HAP-1 (cell line): Measurements from ENCODE around the gene DDX18.
"Not testable (repeated sequence)": the region's sequence is repeated elsewhere in the genome, so short reads cannot be mapped to it uniquely, and the experiment has no call there.

Experiments
- DNase-seq, 2 experiments: peaks; one replicate each; pipeline ENCODE4 v3.0.0-alpha.2; 2016 to 2020; ENCODE audit warnings: low spot score in 2 of 2
- H3K27me3 ChIP-seq: fragments of 250-450 bp; sonication (Bioruptor Pico); 2 replicates; pipeline ENCODE4 v1.5.1; 2020; ENCODE audit warnings: low read depth, mild to moderate bottlenecking, moderate library complexity
- H3K36me3 ChIP-seq: fragments of 250-450 bp; sonication (Bioruptor Pico); replicated peaks from 2 replicates; pipeline ENCODE4 v1.5.1; 2020; ENCODE audit warnings: mild to moderate bottlenecking
- H3K4me1 ChIP-seq: fragments of 250-450 bp; sonication (Bioruptor Pico); 2 replicates; pipeline ENCODE4 v1.5.1; 2020; ENCODE audit warnings: mild to moderate bottlenecking
- H3K4me3 ChIP-seq: fragments of 250-450 bp; sonication (Bioruptor Pico); 2 replicates; pipeline ENCODE4 v1.5.1; 2020; ENCODE audit warnings: mild to moderate bottlenecking, moderate library complexity
- H3K9me3 ChIP-seq: fragments of 250-450 bp; sonication (Bioruptor Pico); 2 replicates; pipeline ENCODE4 v1.5.1; 2020; ENCODE audit warnings: mild to moderate bottlenecking, moderate library complexity
- in situ Hi-C: fragments of 300-500 bp; cut with MboI; formaldehyde crosslinking; loops from 3 replicates; pipeline ENCODE4 v1.14.3; 2020; ENCODE audit warnings: low sequenced_read_pairs, inconsistent platforms, mixed read lengths

Gene DDX18

DNA sequence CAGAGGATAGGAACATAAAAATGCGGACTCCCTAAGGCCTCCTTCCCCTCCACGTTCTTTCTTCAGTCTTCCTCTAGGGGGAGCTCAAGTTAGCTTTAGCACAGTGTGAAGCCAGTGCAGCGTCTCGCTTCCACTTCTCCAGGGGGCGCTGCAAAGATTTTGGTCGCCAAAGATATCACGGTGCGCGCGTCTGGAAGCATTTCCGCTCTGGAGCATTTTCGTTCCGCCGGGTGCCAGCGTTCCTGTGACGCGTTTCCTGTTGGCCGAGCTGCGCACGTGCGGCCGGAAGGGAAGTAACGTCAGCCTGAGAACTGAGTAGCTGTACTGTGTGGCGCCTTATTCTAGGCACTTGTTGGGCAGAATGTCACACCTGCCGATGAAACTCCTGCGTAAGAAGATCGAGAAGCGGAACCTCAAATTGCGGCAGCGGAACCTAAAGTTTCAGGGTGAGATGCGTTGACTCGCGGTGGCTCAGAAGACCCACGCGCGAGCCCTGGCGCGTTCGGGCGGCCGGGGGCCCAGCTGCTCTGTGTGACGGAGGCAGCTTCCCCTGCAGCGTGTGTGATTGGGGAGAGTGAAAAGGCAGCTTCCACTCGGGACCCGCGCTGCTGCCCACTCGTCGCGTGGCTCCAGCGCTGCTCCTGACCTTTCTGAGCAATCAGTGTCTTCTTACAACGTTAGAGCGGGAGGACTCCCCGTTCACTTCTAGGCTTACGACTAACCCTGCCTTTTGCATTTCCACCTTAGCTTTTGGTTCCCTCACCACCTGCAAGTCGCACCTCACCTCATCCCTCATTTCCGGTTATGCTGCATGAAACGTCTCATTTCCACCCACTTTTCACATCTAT lies at the start of gene DDX18:
Gene DDX18 (plus strand): TSS at position 275 of the 848 bp plus-strand sequence. CDS start 87 bp downstream, at position 362.
- in situ Hi-C loops: no loop called here
- Histone ChIP-seq H3K27me3 (no peaks in the 10 kb centered on the region), H3K9me3 (no peaks in the 10 kb centered on the region), H3K4me3 (peak within 1 kb of the TSS; percentile 94), H3K36me3 (peaks cover 38% of the 10 kb centered on the region), H3K4me1 (peaks cover 11% of the 10 kb centered on the region)
- peak; percentile 93 to 98 for DNase-seq

DNA sequence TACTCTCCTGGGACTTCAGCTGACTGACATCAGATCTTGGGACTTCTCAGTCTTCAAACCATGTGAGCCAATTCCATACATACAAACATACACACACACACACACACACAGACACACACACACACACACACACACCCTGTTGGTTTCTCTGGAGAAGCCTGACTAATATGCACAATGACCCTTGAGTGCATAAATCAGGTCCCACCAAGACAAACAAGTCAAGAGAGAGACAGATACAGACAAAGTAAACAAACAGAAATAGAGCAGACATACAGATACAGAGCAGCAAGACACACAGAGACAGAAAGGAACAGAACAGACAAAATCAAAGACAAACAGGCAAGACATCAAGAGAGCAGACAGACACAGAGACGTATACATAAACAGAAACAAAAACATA lies 43.8 kb upstream of the DDX18 start:
- no peaks in the 10 kb centered on the region for H3K9me3 ChIP-seq

DNA sequence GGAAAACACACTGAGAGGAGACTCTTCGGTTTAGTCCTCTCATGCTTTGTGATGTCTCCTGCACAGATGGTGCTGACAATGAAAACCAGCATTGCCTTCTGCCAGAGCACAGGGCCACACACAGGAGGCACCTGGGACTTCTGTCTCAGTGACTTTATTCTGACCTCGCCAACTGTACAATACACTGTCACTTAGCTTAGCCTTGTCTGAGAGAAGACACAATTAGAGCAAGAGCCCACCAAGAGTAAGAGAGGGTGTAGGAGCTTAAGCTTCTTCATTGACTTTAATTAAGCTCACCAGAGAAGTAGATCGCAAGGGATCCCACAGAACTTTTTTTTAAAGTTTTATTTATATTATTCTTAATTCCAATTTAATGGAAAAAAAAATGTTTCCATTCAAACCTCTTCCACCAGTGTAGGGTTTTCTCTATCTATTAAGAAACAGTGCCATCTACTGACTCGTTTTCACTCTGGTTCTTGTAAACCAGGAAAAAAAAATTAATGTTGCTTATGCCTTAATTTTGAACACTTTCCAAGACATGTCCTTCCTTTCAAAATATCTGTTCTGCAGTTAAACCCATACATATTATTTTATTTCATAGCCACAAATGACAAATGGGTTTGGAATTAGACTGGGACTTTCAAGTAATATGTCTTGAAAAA lies 42.4 kb upstream of the DDX18 start:
- Histone ChIP-seq H3K9me3 (no peaks in the 10 kb centered on the region), H3K36me3 (no peaks in the 10 kb centered on the region), H3K4me1 (no peaks in the 10 kb centered on the region), H3K4me3 (no peak overlapping the region), H3K27me3 (peaks cover 8% of the 10 kb centered on the region)
- peak in 1 of 2 experiments; percentile 31 for DNase-seq
- in situ Hi-C loops: no loop called here

More for the DNA sequence above, 43.8 kb upstream of the DDX18 start:
- Histone ChIP-seq H3K4me3 (no peak overlapping the region), H3K36me3 (no peaks in the 10 kb centered on the region), H3K27me3 (peaks cover 4% of the 10 kb centered on the region), H3K4me1 (no peaks in the 10 kb centered on the region)
- in situ Hi-C loops: no loop called here
- no peak for DNase-seq

DNA sequence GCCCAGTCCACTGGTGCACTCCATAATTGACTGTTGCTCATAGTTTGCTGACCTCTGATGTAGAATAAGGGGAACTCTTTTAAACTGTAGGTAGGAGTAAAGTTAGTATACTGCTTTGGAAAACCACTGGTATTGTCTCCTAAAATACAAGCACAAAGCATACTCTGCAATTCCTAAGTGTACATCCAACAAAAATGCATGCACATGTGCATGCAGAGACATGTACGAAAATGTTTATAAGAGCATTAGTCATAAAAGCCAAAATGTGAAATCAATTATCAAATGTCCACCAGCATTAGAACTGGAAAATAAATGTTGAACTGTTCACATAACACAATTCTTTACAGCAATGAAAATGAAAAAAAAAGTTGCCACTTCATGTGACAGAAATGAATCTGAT lies 39.8 kb upstream of the DDX18 start:
- in situ Hi-C loops: no loop called here
- H3K4me3 ChIP-seq: no peak overlapping the region
- H3K9me3 ChIP-seq: no peaks in the 10 kb centered on the region
- no peak for DNase-seq
- no peaks in the 10 kb centered on the region for H3K36me3 ChIP-seq
- peaks cover 8% of the 10 kb centered on the region for H3K27me3 ChIP-seq
- H3K4me1 ChIP-seq: no peaks in the 10 kb centered on the region

DNA sequence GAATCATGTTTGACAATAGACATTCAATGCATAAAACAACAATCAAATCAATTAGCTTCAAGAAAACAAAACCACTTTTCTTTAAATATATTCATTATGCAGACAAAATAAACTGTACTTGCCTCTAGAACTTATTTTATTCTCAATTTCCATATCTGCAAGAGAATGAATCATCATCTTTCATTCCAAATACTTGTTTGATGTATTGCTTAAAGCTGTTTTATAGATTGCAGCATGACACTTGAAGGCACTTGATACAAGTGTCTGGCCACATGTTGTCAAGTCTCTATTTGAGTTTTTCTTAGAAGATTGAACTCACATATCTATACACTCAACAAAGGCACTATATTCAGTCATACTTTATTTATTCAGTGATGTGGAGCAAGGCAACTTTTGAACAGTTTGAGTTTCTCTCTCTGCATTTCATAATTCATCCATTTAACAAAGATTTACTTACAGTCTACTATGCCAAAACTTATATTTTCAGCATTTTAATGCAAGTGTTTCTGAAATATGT lies 38.7 kb upstream of the DDX18 start:
- Histone ChIP-seq H3K36me3 (no peaks in the 10 kb centered on the region), H3K4me3 (no peak overlapping the region), H3K9me3 (no peaks in the 10 kb centered on the region), H3K27me3 (peaks cover 8% of the 10 kb centered on the region), H3K4me1 (no peaks in the 10 kb centered on the region)
- in situ Hi-C loops: no loop called here
- DNase-seq: no peak

DNA sequence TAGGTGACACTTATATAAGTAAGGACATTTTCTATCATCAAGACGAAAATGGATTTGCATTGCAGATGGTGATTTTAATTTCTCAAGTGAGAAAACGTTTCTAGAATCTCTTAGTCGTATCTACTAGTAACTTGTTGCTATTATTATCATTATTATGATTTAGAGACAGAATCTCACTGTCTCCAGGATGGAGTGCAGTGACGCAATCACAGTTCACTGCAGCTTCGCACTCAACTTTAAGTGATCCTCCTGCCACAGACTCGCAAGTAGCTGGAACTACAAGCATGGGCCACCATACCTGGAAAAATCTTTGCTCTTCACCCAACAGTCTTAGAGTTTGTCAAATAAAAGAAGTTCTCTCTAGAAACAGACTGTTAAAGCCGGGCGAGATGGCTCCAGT lies 37.6 kb upstream of the DDX18 start:
- Histone ChIP-seq H3K4me1 (no peaks in the 10 kb centered on the region), H3K27me3 (peaks cover 5% of the 10 kb centered on the region), H3K9me3 (no peaks in the 10 kb centered on the region), H3K4me3 (no peak overlapping the region), H3K36me3 (no peaks in the 10 kb centered on the region)
- in situ Hi-C loops: no loop called here
- no peak for DNase-seq

DNA sequence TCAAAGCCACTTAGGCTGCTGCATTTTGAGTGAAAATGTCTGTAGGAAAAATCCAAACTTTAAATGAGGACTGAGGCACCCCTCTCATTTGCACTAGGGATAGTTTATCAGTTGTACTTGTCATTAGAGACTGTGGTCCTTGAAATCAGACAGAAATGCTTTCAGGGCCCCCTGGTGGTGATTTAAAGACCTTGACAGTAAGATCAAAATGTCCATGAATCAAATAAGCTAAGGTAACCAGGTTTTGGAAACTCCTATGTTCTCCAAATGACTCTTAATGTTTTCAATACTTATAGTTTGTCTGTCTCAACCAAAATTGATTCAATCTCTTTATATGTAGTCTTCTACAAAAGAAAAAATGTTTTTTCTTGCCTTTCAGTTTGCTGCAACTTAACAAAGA lies 28.8 kb upstream of the DDX18 start:
- Histone ChIP-seq H3K36me3 (no peaks in the 10 kb centered on the region), H3K27me3 (no peaks in the 10 kb centered on the region), H3K9me3 (no peaks in the 10 kb centered on the region), H3K4me1 (no peaks in the 10 kb centered on the region), H3K4me3 (no peak overlapping the region)
- in situ Hi-C loops: no loop called here
- peak; percentile 39 to 68 for DNase-seq

DNA sequence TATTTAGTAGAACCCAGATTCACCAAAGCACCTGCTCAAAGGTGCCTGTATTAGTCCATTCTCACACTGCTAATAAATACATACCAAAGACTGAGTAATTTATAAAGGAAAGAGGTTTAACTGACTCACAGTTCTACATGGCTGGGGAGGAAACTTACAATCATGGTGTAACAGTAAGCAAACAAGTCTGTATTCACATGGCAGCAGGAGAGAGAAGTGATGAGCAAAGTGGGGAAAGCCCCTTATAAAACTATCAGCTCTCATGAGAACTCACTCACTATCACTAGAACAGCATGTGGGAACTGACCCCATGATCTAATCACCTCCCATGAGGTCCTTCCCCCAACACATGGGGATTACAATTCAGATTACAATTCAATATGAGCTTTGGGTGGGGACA lies 28.0 kb upstream of the DDX18 start:
- Histone ChIP-seq H3K9me3 (no peaks in the 10 kb centered on the region), H3K36me3 (no peaks in the 10 kb centered on the region), H3K27me3 (no peaks in the 10 kb centered on the region), H3K4me1 (no peaks in the 10 kb centered on the region), H3K4me3 (no peak overlapping the region)
- DNase-seq: no peak
- in situ Hi-C loops: no loop called here

DNA sequence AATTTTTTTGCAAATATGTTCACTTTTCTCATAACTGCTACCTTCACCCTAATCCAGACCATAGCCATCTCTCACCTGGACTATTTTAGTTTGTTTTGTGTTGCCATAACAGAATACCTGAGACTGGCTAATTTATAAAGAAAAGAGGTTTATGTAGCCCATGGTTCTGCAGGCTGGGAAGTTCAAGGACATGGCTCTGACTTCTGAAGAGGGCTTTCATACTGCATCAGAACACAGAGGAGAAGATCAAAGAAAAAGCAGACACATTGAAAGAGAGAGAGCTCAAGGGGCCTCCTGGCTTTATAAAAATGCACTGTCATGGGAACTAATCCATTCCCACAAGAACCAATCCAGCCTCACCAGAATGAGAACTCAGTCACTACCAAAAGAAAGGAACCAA lies 25.0 kb upstream of the DDX18 start:
- in situ Hi-C loops: no loop called here
- Histone ChIP-seq H3K4me1 (no peaks in the 10 kb centered on the region), H3K4me3 (no peak overlapping the region), H3K36me3 (no peaks in the 10 kb centered on the region), H3K27me3 (0 out of 2 replicates have a peak, but pooled peaks cover under 1% of the 10 kb centered on the region), H3K9me3 (no peaks in the 10 kb centered on the region)
- DNase-seq: no peak

DNA sequence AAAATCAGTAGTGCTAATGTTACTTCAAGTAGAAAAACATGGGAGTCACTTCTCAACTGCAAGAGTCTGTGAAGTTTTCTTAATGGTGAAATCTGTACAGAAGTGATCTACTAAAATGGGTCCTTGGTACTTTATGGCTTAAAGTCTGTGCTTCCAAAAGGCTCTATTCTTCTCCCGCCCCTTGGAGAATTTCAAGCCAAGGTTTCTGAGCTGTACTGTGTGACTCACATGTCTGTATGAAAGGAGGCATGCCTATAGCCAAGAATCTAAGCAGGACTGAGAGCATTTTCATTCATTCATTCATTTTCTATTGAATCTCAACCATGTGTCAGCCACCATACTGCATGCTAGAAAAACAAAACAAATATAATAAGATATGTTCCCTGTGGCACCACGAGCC lies 19.8 kb upstream of the DDX18 start:
- Histone ChIP-seq H3K9me3 (no peaks in the 10 kb centered on the region), H3K4me1 (no peaks in the 10 kb centered on the region), H3K27me3 (0 out of 2 replicates have a peak, but pooled peaks cover 2% of the 10 kb centered on the region), H3K36me3 (no peaks in the 10 kb centered on the region), H3K4me3 (no peak overlapping the region)
- no peak for DNase-seq
- in situ Hi-C loops: no loop called here

DNA sequence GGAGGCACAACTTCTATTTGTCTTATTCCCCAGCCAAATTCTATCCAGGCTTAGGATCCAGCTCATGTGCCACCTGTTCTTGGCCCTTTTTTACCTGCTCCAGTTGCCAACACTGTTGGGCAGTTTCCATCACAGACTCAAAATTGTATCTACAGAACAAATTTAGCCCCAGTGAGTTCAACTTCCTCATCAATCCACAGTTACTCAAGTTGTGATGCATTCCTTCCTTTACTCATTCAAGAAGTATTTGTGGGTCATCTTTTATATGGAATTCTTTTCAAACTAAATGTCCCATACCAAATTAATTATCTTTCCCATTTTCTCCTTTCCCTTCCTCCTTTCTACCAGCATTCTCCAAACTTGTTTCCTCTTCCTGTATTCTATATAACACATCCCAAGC lies 12.7 kb upstream of the DDX18 start:
- no peaks in the 10 kb centered on the region for H3K27me3 ChIP-seq
- H3K36me3 ChIP-seq: no peaks in the 10 kb centered on the region
- no peaks in the 10 kb centered on the region for H3K4me1 ChIP-seq
- no peaks in the 10 kb centered on the region for H3K9me3 ChIP-seq
- in situ Hi-C loops: no loop called here
- no peak overlapping the region for H3K4me3 ChIP-seq
- DNase-seq: no peak

DNA sequence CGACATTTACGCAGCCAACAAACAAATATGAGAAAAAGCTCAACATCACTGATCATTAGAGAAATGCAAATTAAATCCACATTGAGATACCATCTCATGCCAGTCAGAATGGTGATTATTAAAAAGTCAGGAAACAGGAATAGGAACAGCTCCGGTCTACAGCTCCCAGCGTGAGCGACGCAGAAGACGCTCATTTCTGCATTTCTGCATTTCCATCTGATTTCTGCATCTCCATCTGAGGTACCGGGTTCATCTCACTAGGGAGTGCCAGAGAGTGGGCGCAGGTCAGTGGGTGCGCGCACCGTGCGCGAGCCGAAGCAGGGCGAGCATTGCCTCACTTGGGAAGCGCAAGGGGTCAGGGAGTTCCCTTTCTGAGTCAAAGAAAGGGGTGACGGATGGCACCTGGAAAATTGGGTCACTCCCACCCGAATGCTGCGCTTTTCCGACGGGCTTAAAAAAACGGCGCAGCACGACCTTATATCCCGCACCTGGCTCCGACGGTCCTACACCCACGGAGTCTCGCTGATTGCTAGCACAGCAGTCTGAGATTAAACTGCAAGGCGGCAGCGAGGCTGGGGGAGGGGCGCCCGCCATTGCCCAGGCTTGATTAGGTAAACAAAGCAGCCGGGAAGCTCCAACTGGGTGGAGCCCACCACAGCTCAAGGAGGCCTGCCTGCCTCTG lies 10.7 kb upstream of the DDX18 start:
- H3K4me3 ChIP-seq: peak overlapping the region; percentile 25
- H3K9me3 ChIP-seq, in situ Hi-C loops, H3K4me1 ChIP-seq, H3K27me3 ChIP-seq, H3K36me3 ChIP-seq: not testable (repeated sequence)
- peak in 1 of 2 experiments; percentile 14 for DNase-seq

DNA sequence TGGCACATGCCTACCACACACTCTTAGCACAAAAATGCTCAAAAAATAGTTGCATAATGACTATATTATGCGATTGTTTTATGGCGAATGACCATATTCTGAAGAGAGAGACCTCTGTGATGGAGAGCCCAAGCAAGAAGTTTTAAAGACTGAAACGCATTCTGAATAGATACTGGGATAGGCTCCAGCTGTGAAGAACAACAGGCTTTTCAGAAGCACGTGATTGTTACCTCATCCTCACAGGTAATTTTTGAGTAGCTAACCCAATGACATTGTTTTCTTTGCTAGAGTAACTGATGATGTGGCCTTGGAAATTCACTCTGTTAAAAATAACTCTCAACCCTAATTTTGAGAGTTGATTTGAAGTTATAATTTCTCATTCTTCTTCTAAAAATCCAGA lies 2.0 kb upstream of the DDX18 start:
- Histone ChIP-seq H3K27me3 (no peaks in the 10 kb centered on the region), H3K9me3 (no peaks in the 10 kb centered on the region), H3K36me3 (peaks cover 16% of the 10 kb centered on the region), H3K4me1 (peaks cover 11% of the 10 kb centered on the region), H3K4me3 (no peak overlapping the region)
- in situ Hi-C loops: no loop called here
- no peak for DNase-seq

DNA sequence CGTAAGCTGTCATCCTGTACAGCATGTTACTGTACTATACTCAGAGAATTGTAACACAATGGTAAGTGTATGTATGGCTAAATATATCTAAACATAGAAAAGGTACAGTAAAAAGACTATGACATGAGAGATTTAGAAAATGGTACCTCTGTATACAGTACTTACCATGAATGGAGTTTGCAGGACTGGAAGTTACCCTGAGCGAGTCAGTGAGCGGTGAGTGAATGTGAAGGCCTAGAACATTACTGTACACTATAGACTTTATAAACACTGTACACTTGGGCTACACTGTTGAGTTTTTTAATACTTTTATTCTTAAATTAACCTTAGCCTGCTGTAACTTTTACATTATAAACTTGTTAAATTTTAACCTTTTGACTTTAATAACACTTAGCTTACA lies 1.5 kb downstream of the DDX18 start:
- no peaks in the 10 kb centered on the region for H3K27me3 ChIP-seq
- H3K36me3 ChIP-seq: peaks cover 51% of the 10 kb centered on the region
- H3K4me3 ChIP-seq: peak overlapping the region; percentile 94
- in situ Hi-C loops: no loop called here
- H3K9me3 ChIP-seq: no peaks in the 10 kb centered on the region
- peaks cover 11% of the 10 kb centered on the region for H3K4me1 ChIP-seq
- DNase-seq: no peak
